HEK293 (cell line): ENCODE results near the gene KCNJ2.

ENCODE experiments used
- CTCF ChIA-PET: fragments of 350-600 bp; formaldehyde crosslinking; extraction: SDS; loops from one replicate; lab custom pipeline; 2021; ENCODE audit warnings: antibody characterized with exemption; lab: Yijun Ruan, JAX
- POLR2A ChIA-PET: fragments of 300-600 bp; formaldehyde crosslinking; extraction: SDS; loops from one replicate; lab custom pipeline; 2020; ENCODE audit warnings: antibody characterized with exemption, inconsistent platforms; lab: Yijun Ruan, JAX
- H3K27ac ChIP-seq: fragments of 200-500 bp; sonication (Bioruptor generic); 2 replicates; pipeline ENCODE4 v1.5.1; 2014; ENCODE audit warnings: low read depth, low read length, control low read depth, inconsistent platforms; ENCODE audit errors: extremely low read depth
- H3K36me3 ChIP-seq, 2 experiments: fragments of 200-500 bp in 1 of 2; sonication (Bioruptor generic) in 1 of 2; 1 replicate in 1 of 2; 2 replicates in 1 of 2; pipeline ENCODE4 v1.5.1; 2014 to 2017; ENCODE audit warnings: inconsistent platforms in 2 of 2, low read length in 2 of 2; ENCODE audit not compliant: control insufficient read depth in 2 of 2, insufficient read depth in 1 of 2
- H3K4me1 ChIP-seq: fragments of 200-500 bp; sonication (Bioruptor generic); 2 replicates; pipeline ENCODE4 v1.5.1; 2014; ENCODE audit warnings: mild to moderate bottlenecking, low read length, inconsistent platforms; ENCODE audit not compliant: control insufficient read depth, insufficient read depth
- H3K4me3 ChIP-seq: 2 replicates; pipeline ENCODE4 v1.5.1; 2011; ENCODE audit warnings: low read depth, mild to moderate bottlenecking, control low read depth, low read length, moderate library complexity
- H3K9me3 ChIP-seq: fragments of 200-500 bp; sonication (Bioruptor generic); 2 replicates; pipeline ENCODE4 v1.5.1; 2014; ENCODE audit warnings: low read depth, low read length, inconsistent platforms; ENCODE audit not compliant: control insufficient read depth, insufficient read depth
- PRDM4 ChIP-seq: fragments of 450-650 bp; formaldehyde crosslinking; IDR thresholded peaks from 2 replicates; pipeline ENCODE4 v1.5.1; 2017; ENCODE audit warnings: missing biosample characterization, missing genetic modification characterization
- TSHZ1 ChIP-seq: fragments of 450-650 bp; formaldehyde crosslinking; IDR thresholded peaks from 2 replicates; pipeline ENCODE4 v1.5.1; 2016; ENCODE audit warnings: missing biosample characterization, missing genetic modification characterization, borderline replicate concordance
- ZBTB11 ChIP-seq: fragments of 450-650 bp; formaldehyde crosslinking; conservative IDR thresholded peaks from 2 replicates; pipeline ENCODE4 v1.5.1; 2016; ENCODE audit warnings: low read depth, missing biosample characterization, missing genetic modification characterization
- ZNF24 ChIP-seq: fragments of 450-650 bp; formaldehyde crosslinking; IDR thresholded peaks from 2 replicates; pipeline ENCODE4 v1.5.1; 2016; ENCODE audit warnings: missing biosample characterization, missing genetic modification characterization
- ZNF585B ChIP-seq: fragments of 450-650 bp; formaldehyde crosslinking; IDR thresholded peaks from 2 replicates; pipeline ENCODE4 v1.5.1; 2016; ENCODE audit warnings: missing biosample characterization, missing genetic modification characterization
- ZNF596 ChIP-seq: fragments of 450-650 bp; IDR thresholded peaks from 2 replicates; pipeline ENCODE4 v1.5.0; 2018; ENCODE audit warnings: missing biosample characterization, mild to moderate bottlenecking, missing genetic modification characterization, moderate library complexity
- ZNF776 ChIP-seq: fragments of 450-650 bp; formaldehyde crosslinking; IDR thresholded peaks from 2 replicates; pipeline ENCODE4 v1.5.0; 2017; ENCODE audit warnings: missing biosample characterization, missing genetic modification characterization, borderline replicate concordance
- ZNF785 ChIP-seq: fragments of 450-650 bp; formaldehyde crosslinking; IDR thresholded peaks from 2 replicates; pipeline ENCODE4 v1.5.1; 2016; ENCODE audit warnings: missing biosample characterization, missing genetic modification characterization
- ZSCAN16 ChIP-seq: fragments of 450-650 bp; formaldehyde crosslinking; IDR thresholded peaks from 2 replicates; pipeline ENCODE4 v1.5.1; 2016; ENCODE audit warnings: missing biosample characterization, missing genetic modification characterization
- TF ChIP-seq, protein P1 (sequence below): fragments of 450-650 bp; formaldehyde crosslinking; IDR thresholded peaks from 2 replicates; pipeline ENCODE4 v1.5.1; 2016; ENCODE audit warnings: missing biosample characterization, missing genetic modification characterization
- TF ChIP-seq, protein P2 (sequence below): fragments of 450-650 bp; formaldehyde crosslinking; IDR thresholded peaks from 2 replicates; pipeline ENCODE4 v1.5.1; 2017; ENCODE audit warnings: missing biosample characterization, missing genetic modification characterization

The KCNJ2 gene

DNA sequence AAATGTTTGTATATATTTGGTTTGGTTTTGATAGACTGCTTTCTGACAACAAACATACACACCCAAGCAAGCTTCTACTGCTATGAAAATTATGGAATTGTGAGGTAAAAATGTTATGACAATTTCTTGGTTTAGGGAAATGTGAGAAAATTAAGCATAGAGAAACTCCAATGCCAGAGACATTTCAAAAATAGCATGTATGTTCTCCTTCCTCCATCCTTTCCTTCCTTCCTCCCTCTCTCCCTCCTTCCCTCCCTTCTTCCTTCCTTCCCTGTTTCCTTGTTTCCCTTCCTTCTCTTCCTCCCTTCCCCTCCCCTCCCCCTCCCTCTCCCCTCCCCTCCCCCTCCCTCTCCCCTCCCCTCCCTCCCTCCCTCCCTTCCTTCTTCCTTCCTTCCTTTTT, 14.9 kb downstream of the KCNJ2 start (continued):
- TF ChIP-seq ZBTB11 (no peak), TSHZ1 (tag by site-specific recombination) (no peak), ZNF785 (tag by site-specific recombination) (no peak)
- TF ChIP-seq, protein P1, sequence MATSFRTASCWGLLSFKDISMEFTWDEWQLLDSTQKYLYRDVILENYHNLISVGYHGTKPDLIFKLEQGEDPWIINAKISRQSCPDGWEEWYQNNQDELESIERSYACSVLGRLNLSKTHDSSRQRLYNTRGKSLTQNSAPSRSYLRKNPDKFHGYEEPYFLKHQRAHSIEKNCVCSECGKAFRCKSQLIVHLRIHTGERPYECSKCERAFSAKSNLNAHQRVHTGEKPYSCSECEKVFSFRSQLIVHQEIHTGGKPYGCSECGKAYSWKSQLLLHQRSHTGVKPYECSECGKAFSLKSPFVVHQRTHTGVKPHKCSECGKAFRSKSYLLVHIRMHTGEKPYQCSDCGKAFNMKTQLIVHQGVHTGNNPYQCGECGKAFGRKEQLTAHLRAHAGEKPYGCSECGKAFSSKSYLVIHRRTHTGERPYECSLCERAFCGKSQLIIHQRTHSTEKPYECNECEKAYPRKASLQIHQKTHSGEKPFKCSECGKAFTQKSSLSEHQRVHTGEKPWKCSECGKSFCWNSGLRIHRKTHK = no peak

- no peaks in the 10 kb centered on the region for H3K4me1 ChIP-seq
- TF ChIP-seq ZNF585B (tag by site-specific recombination) (no peak), ZNF24 (tag by site-specific recombination) (no peak), ZNF776 (no peak), PRDM4 (tag by site-specific recombination) (no peak), ZNF596 (tag by site-specific recombination) (no peak), ZSCAN16 (tag by site-specific recombination) (no peak)
- TF ChIP-seq, protein P2, sequence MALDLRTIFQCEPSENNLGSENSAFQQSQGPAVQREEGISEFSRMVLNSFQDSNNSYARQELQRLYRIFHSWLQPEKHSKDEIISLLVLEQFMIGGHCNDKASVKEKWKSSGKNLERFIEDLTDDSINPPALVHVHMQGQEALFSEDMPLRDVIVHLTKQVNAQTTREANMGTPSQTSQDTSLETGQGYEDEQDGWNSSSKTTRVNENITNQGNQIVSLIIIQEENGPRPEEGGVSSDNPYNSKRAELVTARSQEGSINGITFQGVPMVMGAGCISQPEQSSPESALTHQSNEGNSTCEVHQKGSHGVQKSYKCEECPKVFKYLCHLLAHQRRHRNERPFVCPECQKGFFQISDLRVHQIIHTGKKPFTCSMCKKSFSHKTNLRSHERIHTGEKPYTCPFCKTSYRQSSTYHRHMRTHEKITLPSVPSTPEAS (tag by site-specific recombination) = no peak
- CTCF ChIA-PET = interaction anchor here (0.6 kb wide), 1 partner anchor 518 kb away, joined by 3 read pairs; no protein-coding TSS in a partner anchor
Measured at GRCh38 chr17:70184770-70185169, 15.4 kb downstream of the KCNJ2 start.

More at GRCh38 chr17:70184770-70185169, 15.4 kb downstream of the KCNJ2 start:
- Histone ChIP-seq H3K27ac (no peak overlapping the region), H3K9me3 (no peaks in the 10 kb centered on the region), H3K36me3 (no peaks in the 10 kb centered on the region), H3K4me3 (no peak overlapping the region)
- POLR2A ChIA-PET = no interaction called here
